ENCODE data around the gene NUDT5.

DNA sequence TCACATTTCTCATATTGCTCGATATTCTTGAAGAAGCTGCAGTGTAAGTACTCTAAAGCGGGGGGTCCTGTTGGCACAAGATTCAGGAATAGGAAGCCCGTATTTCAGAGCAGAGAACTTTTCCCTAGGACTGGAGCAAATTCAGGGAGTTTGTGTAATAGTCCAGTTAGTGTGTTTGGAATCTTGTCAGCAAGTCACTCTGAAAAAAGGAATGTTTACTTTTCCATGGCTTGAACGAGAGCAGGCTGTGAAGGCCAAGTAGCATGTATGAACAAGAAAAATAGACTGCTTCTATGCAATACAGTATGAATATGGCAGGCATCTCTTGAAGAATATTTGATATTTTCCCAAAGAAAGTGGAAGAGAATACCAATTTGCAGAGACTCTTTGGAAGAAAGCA, 40.1 kb upstream of the NUDT5 start:
- TF ChIP-seq POLR2AphosphoS5 (IDR thresholded peaks at IDR 0.05; ENCODE audit: low read depth) (no peak), CTCF (IDR thresholded peaks at IDR 0.05; ENCODE audit: insufficient read depth, low read length) (no peak), GABPA (IDR thresholded peaks at IDR 0.05; ENCODE audit: low read depth) (no peak)
- TF ChIP-seq, protein P1, sequence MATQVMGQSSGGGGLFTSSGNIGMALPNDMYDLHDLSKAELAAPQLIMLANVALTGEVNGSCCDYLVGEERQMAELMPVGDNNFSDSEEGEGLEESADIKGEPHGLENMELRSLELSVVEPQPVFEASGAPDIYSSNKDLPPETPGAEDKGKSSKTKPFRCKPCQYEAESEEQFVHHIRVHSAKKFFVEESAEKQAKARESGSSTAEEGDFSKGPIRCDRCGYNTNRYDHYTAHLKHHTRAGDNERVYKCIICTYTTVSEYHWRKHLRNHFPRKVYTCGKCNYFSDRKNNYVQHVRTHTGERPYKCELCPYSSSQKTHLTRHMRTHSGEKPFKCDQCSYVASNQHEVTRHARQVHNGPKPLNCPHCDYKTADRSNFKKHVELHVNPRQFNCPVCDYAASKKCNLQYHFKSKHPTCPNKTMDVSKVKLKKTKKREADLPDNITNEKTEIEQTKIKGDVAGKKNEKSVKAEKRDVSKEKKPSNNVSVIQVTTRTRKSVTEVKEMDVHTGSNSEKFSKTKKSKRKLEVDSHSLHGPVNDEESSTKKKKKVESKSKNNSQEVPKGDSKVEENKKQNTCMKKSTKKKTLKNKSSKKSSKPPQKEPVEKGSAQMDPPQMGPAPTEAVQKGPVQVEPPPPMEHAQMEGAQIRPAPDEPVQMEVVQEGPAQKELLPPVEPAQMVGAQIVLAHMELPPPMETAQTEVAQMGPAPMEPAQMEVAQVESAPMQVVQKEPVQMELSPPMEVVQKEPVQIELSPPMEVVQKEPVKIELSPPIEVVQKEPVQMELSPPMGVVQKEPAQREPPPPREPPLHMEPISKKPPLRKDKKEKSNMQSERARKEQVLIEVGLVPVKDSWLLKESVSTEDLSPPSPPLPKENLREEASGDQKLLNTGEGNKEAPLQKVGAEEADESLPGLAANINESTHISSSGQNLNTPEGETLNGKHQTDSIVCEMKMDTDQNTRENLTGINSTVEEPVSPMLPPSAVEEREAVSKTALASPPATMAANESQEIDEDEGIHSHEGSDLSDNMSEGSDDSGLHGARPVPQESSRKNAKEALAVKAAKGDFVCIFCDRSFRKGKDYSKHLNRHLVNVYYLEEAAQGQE (IDR thresholded peaks at IDR 0.05; ENCODE audit: insufficient replicate concordance, low read depth) = no peak

Measured in HL-60 (cell line).